HFFc6 (cell line): Measurements from ENCODE around the gene FBXO48. TPM values are rescaled to one million over a fixed set of nuclear protein-coding genes. Genes with fewer than 3 reads are reported as not detected.

Experiments used
- DNase-seq: peaks from one replicate; pipeline ENCODE4 v3.0.0-alpha.2; 2018
- H3K27ac Mint-ChIP-seq: 2 replicates; pipeline ENCODE4 v1.8.0; 2020; ENCODE audit warnings: mild to moderate bottlenecking, mixed read lengths
- H3K27me3 Mint-ChIP-seq: 2 replicates; pipeline ENCODE4 v1.8.0; 2021; ENCODE audit warnings: mild to moderate bottlenecking, moderate library complexity, mixed read lengths; ENCODE audit not compliant: insufficient read depth
- H3K36me3 Mint-ChIP-seq: 2 replicates; pipeline ENCODE4 v1.8.0; 2021; ENCODE audit warnings: low read depth, mixed read lengths
- H3K4me1 Mint-ChIP-seq: 2 replicates; pipeline ENCODE4 v1.8.0; 2020; ENCODE audit warnings: low read depth, mixed read lengths
- H3K4me3 Mint-ChIP-seq: 2 replicates; pipeline ENCODE4 v1.8.0; 2020; ENCODE audit warnings: mild to moderate bottlenecking, moderate library complexity, mixed read lengths
- H3K9me3 Mint-ChIP-seq: 2 replicates; pipeline ENCODE4 v1.8.0; 2020; ENCODE audit warnings: mild to moderate bottlenecking, mixed read lengths
- CTCF ChIP-seq: fragments of 200-600 bp; sonication (generic); IDR thresholded peaks from 2 replicates; pipeline ENCODE4 v1.5.0; 2021; ENCODE audit warnings: antibody characterized with exemption, mild to moderate bottlenecking
- total RNA-seq, 6 experiments: library from RNA; stranded (reverse); fragmentation: NEBNext Ultra II Directional; extraction: Animal tissue kit (Norgen Biotek cat#: 25700); gene quantifications; 2 replicates in 1 of 6; 3 replicates in 5 of 6; pipeline ENCODE4 v1.2.3, GENCODE V29; 2021

The FBXO48 gene
- total RNA-seq, 6 experiments from 2014 or later = 0.40 to 0.85 (median 0.72) TPM

- DNase-seq = no peak
- H3K27me3 Mint-ChIP-seq = peaks cover 12% of the 10 kb centered on the region; the same call in 1 of the 2 replicates
- no peak overlapping the region for H3K27ac Mint-ChIP-seq
- no peak for TF ChIP-seq CTCF
- H3K4me1 Mint-ChIP-seq = peaks cover 12% of the 10 kb centered on the region
- no peaks in the 10 kb centered on the region for H3K9me3 Mint-ChIP-seq
- no peaks in the 10 kb centered on the region for H3K36me3 Mint-ChIP-seq
- no peak overlapping the region for H3K4me3 Mint-ChIP-seq
Measured at GRCh38 chr2:68434981-68435380, 32.1 kb downstream of the FBXO48 start.

- H3K36me3 Mint-ChIP-seq = no peaks in the 10 kb centered on the region
- H3K4me3 Mint-ChIP-seq = no peak overlapping the region
- no peak for TF ChIP-seq CTCF
- DNase-seq = no peak
- no peaks in the 10 kb centered on the region for H3K9me3 Mint-ChIP-seq
- H3K27me3 Mint-ChIP-seq = peaks cover 7% of the 10 kb centered on the region; the same call in 1 of the 2 replicates
- peaks cover 12% of the 10 kb centered on the region for H3K4me1 Mint-ChIP-seq
- H3K27ac Mint-ChIP-seq = no peak overlapping the region
Measured at GRCh38 chr2:68432696-68433658, 34.1 kb downstream of the FBXO48 start.

GRCh38 chr2:68431316-68431972 is 35.6 kb downstream of the FBXO48 start:
- H3K9me3 Mint-ChIP-seq = no peaks in the 10 kb centered on the region
- H3K27me3 Mint-ChIP-seq = peaks cover 10% of the 10 kb centered on the region; the same call in 1 of the 2 replicates
- no peak overlapping the region for H3K27ac Mint-ChIP-seq
- DNase-seq = no peak
- H3K4me3 Mint-ChIP-seq = no peak overlapping the region
- no peak for TF ChIP-seq CTCF
- no peaks in the 10 kb centered on the region for H3K36me3 Mint-ChIP-seq
- peaks cover 10% of the 10 kb centered on the region for H3K4me1 Mint-ChIP-seq

- H3K27ac Mint-ChIP-seq = no peak overlapping the region
- TF ChIP-seq CTCF = no peak
- H3K4me1 Mint-ChIP-seq = no peaks in the 10 kb centered on the region
- no peak overlapping the region for H3K4me3 Mint-ChIP-seq
- no peak for DNase-seq
- no peaks in the 10 kb centered on the region for H3K9me3 Mint-ChIP-seq
- no peaks in the 10 kb centered on the region for H3K36me3 Mint-ChIP-seq
- H3K27me3 Mint-ChIP-seq = peaks cover 7% of the 10 kb centered on the region; the same call in 1 of the 2 replicates
Measured at GRCh38 chr2:68429311-68429826, 37.7 kb downstream of the FBXO48 start.

GRCh38 chr2:68428746-68429145 is 38.3 kb downstream of the FBXO48 start:
- Mint-ChIP-seq H3K36me3 (no peaks in the 10 kb centered on the region), H3K9me3 (no peaks in the 10 kb centered on the region), H3K27me3 (peaks cover 7% of the 10 kb centered on the region; the same call in 1 of the 2 replicates), H3K4me1 (no peaks in the 10 kb centered on the region), H3K4me3 (no peak overlapping the region), H3K27ac (no peak overlapping the region)
- DNase-seq = no peak
- TF ChIP-seq CTCF = no peak
